Stimulated activated CD4-positive, alpha-beta T cell treated with anti-CD3 and anti-CD28 coated beads, Interleukin-12 subunit alpha, Interleukin-12 subunit beta, amount 100 ng/mL, for 4 hours (primary cell): ENCODE measurements around the gene CARMIL1.
A peak's percentile ranks its signal among the peaks of the same experiment; 100 is the strongest.

Experiments
- DNase-seq: peaks from one replicate; pipeline ENCODE4 v3.0.0-alpha.2; 2020

CARMIL1 gene

GRCh38 chr6:25485821-25486534 is 206.8 kb downstream of the CARMIL1 start:
- no peak for DNase-seq

- DNase-seq: no peak
These were observed 207.4 kb downstream of the CARMIL1 start for GRCh38 chr6:25486550-25486949.

- DNase-seq: no peak
These were observed 207.8 kb downstream of the CARMIL1 start for GRCh38 chr6:25487012-25487411.

GRCh38 chr6:25488156-25488555 is 209.0 kb downstream of the CARMIL1 start:
- DNase-seq: no peak

GRCh38 chr6:25489399-25489798 is 210.2 kb downstream of the CARMIL1 start:
- DNase-seq: no peak

GRCh38 chr6:25490018-25490801 is 211.0 kb downstream of the CARMIL1 start:
- DNase-seq: peak; percentile 52

- DNase-seq: no peak
These were observed 213.8 kb downstream of the CARMIL1 start for GRCh38 chr6:25492951-25493350.

- DNase-seq: no peak
These were observed 215.3 kb downstream of the CARMIL1 start for GRCh38 chr6:25494469-25494868.

GRCh38 chr6:25497383-25498040 is 218.3 kb downstream of the CARMIL1 start:
- DNase-seq: no peak

GRCh38 chr6:25498505-25498904 is 219.3 kb downstream of the CARMIL1 start:
- no peak for DNase-seq

GRCh38 chr6:25499615-25500235 is 220.6 kb downstream of the CARMIL1 start:
- DNase-seq: no peak

- no peak for DNase-seq
These were observed 224.5 kb downstream of the CARMIL1 start for GRCh38 chr6:25503686-25504085.

- DNase-seq: no peak
These were observed 225.5 kb downstream of the CARMIL1 start for GRCh38 chr6:25504661-25505060.

GRCh38 chr6:25506020-25506419 is 226.8 kb downstream of the CARMIL1 start:
- DNase-seq: no peak

- DNase-seq: no peak
These were observed 228.9 kb downstream of the CARMIL1 start for GRCh38 chr6:25508051-25508450.

GRCh38 chr6:25511376-25511775 is 232.2 kb downstream of the CARMIL1 start:
- DNase-seq: no peak

- DNase-seq: no peak
These were observed 233.4 kb downstream of the CARMIL1 start for GRCh38 chr6:25512560-25512959.

GRCh38 chr6:25519856-25520255 is 240.7 kb downstream of the CARMIL1 start:
- DNase-seq: no peak

GRCh38 chr6:25524542-25524941 is 245.4 kb downstream of the CARMIL1 start:
- no peak for DNase-seq

GRCh38 chr6:25525078-25525477 is 245.9 kb downstream of the CARMIL1 start:
- no peak for DNase-seq

GRCh38 chr6:25534942-25535631 is 255.9 kb downstream of the CARMIL1 start:
- no peak for DNase-seq

GRCh38 chr6:25535632-25536225 is 256.6 kb downstream of the CARMIL1 start:
- DNase-seq: no peak
